HepG2 (cell line): ENCODE data around the gene FGGY. TPM values are rescaled to one million over a fixed set of nuclear protein-coding genes. Genes with fewer than 3 reads are reported as not detected.

ENCODE experiments used
- ATF3 ChIP-seq: sonication (generic); formaldehyde crosslinking; IDR thresholded peaks from 2 replicates; pipeline ENCODE4 v1.4.0; 2020; ENCODE audit warnings: missing genetic modification reagents
- BCL6 ChIP-seq: IDR thresholded peaks from 2 replicates; pipeline ENCODE4 v1.6.1; 2016; ENCODE audit warnings: missing genetic modification reagents, missing compliant biosample characterization
- CREB1 ChIP-seq, 2 experiments: fragments of 450-650 bp in 1 of 2; IDR thresholded peaks; 2 replicates each; pipeline ENCODE4 v1.6.1; 2016 to 2017; ENCODE audit warnings: control low read depth in 1 of 2, mild to moderate bottlenecking in 1 of 2, missing compliant biosample characterization in 1 of 2, missing genetic modification characterization in 1 of 2
- HDAC1 ChIP-seq: sonication (generic); formaldehyde crosslinking; IDR thresholded peaks from 2 replicates; pipeline ENCODE4 v1.5.1; 2020; ENCODE audit warnings: mild to moderate bottlenecking, missing genetic modification reagents
- KAT8 ChIP-seq: IDR thresholded peaks from 2 replicates; pipeline ENCODE4 v1.6.1; 2016; ENCODE audit warnings: missing genetic modification reagents, missing compliant biosample characterization
- LCORL ChIP-seq, 2 experiments: fragments of 450-650 bp in 1 of 2; sonication (generic) in 1 of 2; formaldehyde crosslinking in 1 of 2; IDR thresholded peaks; 2 replicates each; pipeline versions ENCODE4 v1.5.0 to v1.6.1; 2017 to 2020; ENCODE audit warnings: antibody characterized with exemption in 1 of 2, missing genetic modification reagents in 1 of 2
- MED1 ChIP-seq: sonication (generic); formaldehyde crosslinking; IDR thresholded peaks from 2 replicates; pipeline ENCODE4 v1.4.0; 2020; ENCODE audit warnings: missing genetic modification reagents
- MEIS1 ChIP-seq: sonication (generic); formaldehyde crosslinking; IDR thresholded peaks from 2 replicates; pipeline ENCODE4 v1.9.0; 2021; ENCODE audit warnings: mild to moderate bottlenecking, missing genetic modification reagents, moderate library complexity, borderline replicate concordance
- MIER3 ChIP-seq: IDR thresholded peaks from 2 replicates; pipeline ENCODE4 v1.6.1; 2016; ENCODE audit warnings: missing compliant biosample characterization, borderline replicate concordance
- MLX ChIP-seq: IDR thresholded peaks from 2 replicates; pipeline ENCODE4 v1.6.1; 2016
- NR2F6 ChIP-seq, 2 experiments: IDR thresholded peaks; 2 replicates each; pipeline ENCODE4 v1.6.1; 2016; ENCODE audit warnings: antibody characterized with exemption in 1 of 2, mild to moderate bottlenecking in 1 of 2
- RFXANK ChIP-seq: IDR thresholded peaks from 2 replicates; pipeline ENCODE4 v1.6.1; 2016
- SIN3A ChIP-seq: IDR thresholded peaks from 2 replicates; pipeline ENCODE4 v1.6.1; 2011; ENCODE audit warnings: low read depth, mild to moderate bottlenecking, control low read depth, low read length, borderline replicate concordance
- SOX13 ChIP-seq, 3 experiments: fragments of 450-650 bp in 1 of 3; sonication (generic) in 1 of 3; formaldehyde crosslinking in 1 of 3; IDR thresholded peaks in 2 of 3; conservative IDR thresholded peaks in 1 of 3; 2 replicates each; pipeline versions ENCODE4 v1.5.0 to v1.6.1; 2016 to 2020; ENCODE audit warnings: antibody characterized with exemption in 1 of 3, mild to moderate bottlenecking in 1 of 3, missing compliant biosample characterization in 1 of 3, missing genetic modification reagents in 1 of 3, moderate library complexity in 1 of 3
- SOX5 ChIP-seq: IDR thresholded peaks from 2 replicates; pipeline ENCODE4 v1.6.1; 2016; ENCODE audit warnings: borderline replicate concordance
- TARDBP ChIP-seq: sonication (generic); formaldehyde crosslinking; IDR thresholded peaks from 2 replicates; pipeline ENCODE4 v1.8.0; 2022; ENCODE audit warnings: mild to moderate bottlenecking, missing genetic modification reagents
- TMF1 ChIP-seq: sonication (generic); formaldehyde crosslinking; IDR thresholded peaks from 2 replicates; pipeline ENCODE4 v1.8.1; 2022; ENCODE audit warnings: low read depth, missing genetic modification reagents
- ZNF670 ChIP-seq: sonication (generic); formaldehyde crosslinking; IDR thresholded peaks from 2 replicates; pipeline ENCODE4 v1.8.0; 2022; ENCODE audit warnings: mild to moderate bottlenecking, missing genetic modification reagents, borderline replicate concordance
- ZNF816 ChIP-seq: sonication (generic); formaldehyde crosslinking; IDR thresholded peaks from 2 replicates; pipeline ENCODE4 v1.8.0; 2022; ENCODE audit warnings: missing genetic modification reagents, mild to moderate bottlenecking, borderline replicate concordance
- ZNF841 ChIP-seq: sonication (generic); formaldehyde crosslinking; IDR thresholded peaks from 2 replicates; pipeline ENCODE4 v1.8.1; 2023; ENCODE audit warnings: missing genetic modification reagents, borderline replicate concordance
- ZSCAN31 ChIP-seq: sonication (generic); formaldehyde crosslinking; IDR thresholded peaks from 2 replicates; pipeline ENCODE4 v1.5.0; 2020; ENCODE audit warnings: low read depth, mild to moderate bottlenecking, missing genetic modification reagents
- polyA plus RNA-seq, 8 experiments: library from polyadenylated mRNA; depleted of rRNA in 3 of 8; stranded (reverse) in 7 of 8; unstranded in 1 of 8; fragments of >200 nt; fragmentation: Illumina TruSeq in 4 of 8; extraction: Trizol in 4 of 8; gene quantifications; 2 replicates each; pipeline versions ENCODE4 v1.2.1 to v1.2.3, GENCODE V29; 2011 to 2016; ENCODE audit warnings: low read depth in 4 of 8, missing spikeins in 1 of 8, mixed read lengths in 1 of 8; ENCODE audit not compliant: insufficient read depth in 1 of 8
- total RNA-seq, 5 experiments: library from RNA; depleted of rRNA; stranded (reverse); fragments of >200 nt; fragmentation: Illumina TruSeq; extraction: Trizol; gene quantifications; 2 replicates each; pipeline ENCODE4 v1.2.3, GENCODE V29; 2016; ENCODE audit warnings: low read depth in 1 of 5
- TF ChIP-seq, protein P1 (sequence below): sonication (generic); formaldehyde crosslinking; IDR thresholded peaks from 2 replicates; pipeline ENCODE4 v1.4.0; 2020; ENCODE audit warnings: mild to moderate bottlenecking, missing genetic modification reagents, borderline replicate concordance
- TF ChIP-seq, protein P2 (sequence below): sonication (generic); formaldehyde crosslinking; conservative IDR thresholded peaks from 2 replicates; pipeline ENCODE4 v1.8.1; 2023; ENCODE audit warnings: missing genetic modification reagents

FGGY gene
- total and polyA plus RNA-seq, 2 of the 13 experiments (the other 11 are each of a cell fraction or from before 2014, with no cell fraction given): 15.7 to 27.5 TPM

GRCh38 chr1:59317343-59317742 lies 20.4 kb downstream of the FGGY start (continued):
- TF ChIP-seq ZNF841 (CRISPR knock-in tag) (no peak), ZNF670 (CRISPR knock-in tag) (0 out of 2 replicates have a peak, but pooled peaks have one; percentile 28), NR2F6 (IDR thresholded peaks at IDR 0.05) (peak; percentile 64; the same call in 1 of the 2 replicates), NR2F6 (CRISPR knock-in tag; IDR thresholded peaks at IDR 0.05) (peak; percentile 58; the same call in 1 of the 2 replicates), MEIS1 (CRISPR knock-in tag) (no peak), LCORL (IDR thresholded peaks at IDR 0.05) (no peak), LCORL (CRISPR knock-in tag; IDR thresholded peaks at IDR 0.05) (peak; percentile 68; the same call in 1 of the 2 replicates), SOX13 (IDR thresholded peaks at IDR 0.05) (no peak; the same call in 1 of the 2 replicates), SOX13 (CRISPR knock-in tag; conservative IDR thresholded peaks at IDR 0.05 in 1 of 2, IDR thresholded peaks at IDR 0.05 in 1 of 2) (peak in 1 of 2 experiments; percentile 77; a peak in 2 of 4 replicates), ZSCAN31 (CRISPR knock-in tag) (no peak), SOX5 (peak; percentile 55; the same call in 1 of the 2 replicates), KAT8 (CRISPR knock-in tag) (no peak), TMF1 (CRISPR knock-in tag) (no peak), MED1 (CRISPR knock-in tag) (peak; percentile 54), MIER3 (CRISPR knock-in tag) (peak; percentile 61; the same call in 1 of the 2 replicates), TARDBP (CRISPR knock-in tag) (peak; percentile 49; the same call in 1 of the 2 replicates), ATF3 (CRISPR knock-in tag) (no peak), HDAC1 (CRISPR knock-in tag) (peak; percentile 65), RFXANK (CRISPR knock-in tag) (no peak), CREB1 (IDR thresholded peaks at IDR 0.05) (no peak), CREB1 (CRISPR knock-in tag; IDR thresholded peaks at IDR 0.05) (peak; percentile 76; the same call in 1 of the 2 replicates), MLX (CRISPR knock-in tag) (0 out of 2 replicates have a peak, but pooled peaks have one; percentile 37), ZNF816 (0 out of 2 replicates have a peak, but pooled peaks have one; percentile 24), SIN3A (no peak), BCL6 (CRISPR knock-in tag) (peak; percentile 51; the same call in 1 of the 2 replicates)
- TF ChIP-seq, protein P1, sequence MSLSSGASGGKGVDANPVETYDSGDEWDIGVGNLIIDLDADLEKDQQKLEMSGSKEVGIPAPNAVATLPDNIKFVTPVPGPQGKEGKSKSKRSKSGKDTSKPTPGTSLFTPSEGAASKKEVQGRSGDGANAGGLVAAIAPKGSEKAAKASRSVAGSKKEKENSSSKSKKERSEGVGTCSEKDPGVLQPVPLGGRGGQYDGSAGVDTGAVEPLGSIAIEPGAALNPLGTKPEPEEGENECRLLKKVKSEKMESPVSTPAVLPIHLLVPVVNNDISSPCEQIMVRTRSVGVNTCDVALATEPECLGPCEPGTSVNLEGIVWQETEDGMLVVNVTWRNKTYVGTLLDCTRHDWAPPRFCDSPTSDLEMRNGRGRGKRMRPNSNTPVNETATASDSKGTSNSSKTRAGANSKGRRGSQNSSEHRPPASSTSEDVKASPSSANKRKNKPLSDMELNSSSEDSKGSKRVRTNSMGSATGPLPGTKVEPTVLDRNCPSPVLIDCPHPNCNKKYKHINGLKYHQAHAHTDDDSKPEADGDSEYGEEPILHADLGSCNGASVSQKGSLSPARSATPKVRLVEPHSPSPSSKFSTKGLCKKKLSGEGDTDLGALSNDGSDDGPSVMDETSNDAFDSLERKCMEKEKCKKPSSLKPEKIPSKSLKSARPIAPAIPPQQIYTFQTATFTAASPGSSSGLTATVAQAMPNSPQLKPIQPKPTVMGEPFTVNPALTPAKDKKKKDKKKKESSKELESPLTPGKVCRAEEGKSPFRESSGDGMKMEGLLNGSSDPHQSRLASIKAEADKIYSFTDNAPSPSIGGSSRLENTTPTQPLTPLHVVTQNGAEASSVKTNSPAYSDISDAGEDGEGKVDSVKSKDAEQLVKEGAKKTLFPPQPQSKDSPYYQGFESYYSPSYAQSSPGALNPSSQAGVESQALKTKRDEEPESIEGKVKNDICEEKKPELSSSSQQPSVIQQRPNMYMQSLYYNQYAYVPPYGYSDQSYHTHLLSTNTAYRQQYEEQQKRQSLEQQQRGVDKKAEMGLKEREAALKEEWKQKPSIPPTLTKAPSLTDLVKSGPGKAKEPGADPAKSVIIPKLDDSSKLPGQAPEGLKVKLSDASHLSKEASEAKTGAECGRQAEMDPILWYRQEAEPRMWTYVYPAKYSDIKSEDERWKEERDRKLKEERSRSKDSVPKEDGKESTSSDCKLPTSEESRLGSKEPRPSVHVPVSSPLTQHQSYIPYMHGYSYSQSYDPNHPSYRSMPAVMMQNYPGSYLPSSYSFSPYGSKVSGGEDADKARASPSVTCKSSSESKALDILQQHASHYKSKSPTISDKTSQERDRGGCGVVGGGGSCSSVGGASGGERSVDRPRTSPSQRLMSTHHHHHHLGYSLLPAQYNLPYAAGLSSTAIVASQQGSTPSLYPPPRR (CRISPR knock-in tag): peak; percentile 52; the same call in 1 of the 2 replicates
- TF ChIP-seq, protein P2, sequence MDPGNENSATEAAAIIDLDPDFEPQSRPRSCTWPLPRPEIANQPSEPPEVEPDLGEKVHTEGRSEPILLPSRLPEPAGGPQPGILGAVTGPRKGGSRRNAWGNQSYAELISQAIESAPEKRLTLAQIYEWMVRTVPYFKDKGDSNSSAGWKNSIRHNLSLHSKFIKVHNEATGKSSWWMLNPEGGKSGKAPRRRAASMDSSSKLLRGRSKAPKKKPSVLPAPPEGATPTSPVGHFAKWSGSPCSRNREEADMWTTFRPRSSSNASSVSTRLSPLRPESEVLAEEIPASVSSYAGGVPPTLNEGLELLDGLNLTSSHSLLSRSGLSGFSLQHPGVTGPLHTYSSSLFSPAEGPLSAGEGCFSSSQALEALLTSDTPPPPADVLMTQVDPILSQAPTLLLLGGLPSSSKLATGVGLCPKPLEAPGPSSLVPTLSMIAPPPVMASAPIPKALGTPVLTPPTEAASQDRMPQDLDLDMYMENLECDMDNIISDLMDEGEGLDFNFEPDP (CRISPR knock-in tag): no peak
